SK-N-SH (cell line): ENCODE results near the gene DDX31. TPM values are rescaled to one million over a fixed set of nuclear protein-coding genes. Genes with fewer than 3 reads are reported as not detected.

ENCODE experiments used
- CTCF ChIA-PET: fragments of 300-600, 350-600 bp; formaldehyde crosslinking; extraction: SDS; loops from one replicate; lab custom pipeline; 2021; lab: Yijun Ruan, JAX
- POLR2A ChIA-PET: fragments of 350-600 bp; sonication (Branson Sonifier 250); formaldehyde crosslinking; extraction: SDS; loops from one replicate; lab custom pipeline; 2020; ENCODE audit warnings: antibody characterized with exemption, inconsistent platforms; lab: Yijun Ruan, JAX
- DNase-seq: peaks from one replicate; pipeline ENCODE4 v3.0.0; 2012
- H2AFZ ChIP-seq: fragments of 200-600 bp; sonication (generic); 2 replicates; pipeline ENCODE4 v1.8.1; 2016; ENCODE audit warnings: antibody characterized with exemption, mild to moderate bottlenecking, low read depth
- H3F3A ChIP-seq: fragments of 200-600 bp; sonication (generic); replicated peaks from 2 replicates; pipeline ENCODE3; 2016; ENCODE audit warnings: antibody characterized with exemption, mild to moderate bottlenecking; ENCODE audit not compliant: insufficient read depth
- H3K27ac ChIP-seq, 2 experiments: fragments of 200-500 bp in 1 of 2; fragments of 200-600 bp in 1 of 2; sonication (Bioruptor generic) in 1 of 2; sonication (generic), shearing (Covaris generic) in 1 of 2; 2 replicates each; pipeline versions ENCODE4 v1.5.1 to v1.6.1; 2014 to 2016; ENCODE audit warnings: low read depth in 2 of 2, inconsistent platforms in 1 of 2, low read length in 1 of 2, mild to moderate bottlenecking in 1 of 2, mixed read lengths in 1 of 2
- H3K27me3 ChIP-seq: fragments of 200-600 bp; sonication (generic), shearing (Covaris generic); 2 replicates; pipeline ENCODE4 v1.6.1; 2016; ENCODE audit warnings: mixed run types; ENCODE audit not compliant: insufficient read depth
- H3K36me3 ChIP-seq, 2 experiments: fragments of 200-500 bp in 1 of 2; fragments of 200-600 bp in 1 of 2; sonication (Bioruptor generic) in 1 of 2; sonication (generic) in 1 of 2; replicated peaks in 1 of 2; 2 replicates each; pipeline versions ENCODE3 to v1.5.1; 2014 to 2016; ENCODE audit warnings: low read length in 1 of 2, mild to moderate bottlenecking in 1 of 2; ENCODE audit not compliant: insufficient read depth in 2 of 2, control insufficient read depth in 1 of 2
- H3K4me1 ChIP-seq, 2 experiments: fragments of 200-500 bp in 1 of 2; fragments of 200-600 bp in 1 of 2; sonication (Bioruptor generic) in 1 of 2; sonication (generic), shearing (Covaris generic) in 1 of 2; 2 replicates each; pipeline versions ENCODE4 v1.5.1 to v1.6.1; 2014 to 2016; ENCODE audit warnings: low read depth in 1 of 2, low read length in 1 of 2, mixed run types in 1 of 2; ENCODE audit not compliant: insufficient read depth in 2 of 2, control insufficient read depth in 1 of 2
- H3K4me2 ChIP-seq: fragments of 200-600 bp; sonication (generic), shearing (Covaris generic); 2 replicates; pipeline ENCODE4 v1.6.1; 2017; ENCODE audit warnings: mixed run types
- H3K4me3 ChIP-seq, 2 experiments: fragments of 200-500 bp in 1 of 2; fragments of 200-600 bp in 1 of 2; sonication (Bioruptor generic) in 1 of 2; sonication (generic), shearing (Covaris generic) in 1 of 2; 2 replicates each; pipeline versions ENCODE4 v1.5.1 to v1.8.1; 2014 to 2016; ENCODE audit warnings: low read depth in 2 of 2, inconsistent platforms in 1 of 2, low read length in 1 of 2, mild to moderate bottlenecking in 1 of 2, mixed read lengths in 1 of 2, moderate library complexity in 1 of 2
- H3K79me2 ChIP-seq: fragments of 200-600 bp; sonication (generic); 2 replicates; pipeline ENCODE4 v1.8.1; 2017; ENCODE audit warnings: mild to moderate bottlenecking; ENCODE audit not compliant: insufficient read depth
- H3K9ac ChIP-seq: fragments of 200-600 bp; sonication (generic); 2 replicates; pipeline ENCODE4 v1.6.1; 2017; ENCODE audit warnings: mixed run types
- H3K9me2 ChIP-seq: fragments of 200-600 bp; sonication (generic); 2 replicates; pipeline ENCODE4 v1.6.1; 2017; ENCODE audit warnings: mixed run types
- H3K9me3 ChIP-seq: fragments of 200-600 bp; sonication (generic); 2 replicates; pipeline ENCODE4 v1.6.1; 2017; ENCODE audit warnings: mixed run types, mild to moderate bottlenecking, moderate library complexity
- H4K20me1 ChIP-seq: fragments of 200-600 bp; sonication (generic); 2 replicates; pipeline ENCODE4 v1.6.1; 2017; ENCODE audit warnings: mild to moderate bottlenecking, mixed run types; ENCODE audit not compliant: insufficient read depth
- CHD2 ChIP-seq: fragments of 150-350 bp; IDR thresholded peaks from 2 replicates; pipeline ENCODE4 v1.6.1; 2018; ENCODE audit warnings: low read length; ENCODE audit not compliant: partially characterized antibody
- ELF1 ChIP-seq: IDR thresholded peaks from 2 replicates; pipeline ENCODE4 v1.4.0; 2012
- EZH2phosphoT487 ChIP-seq: fragments of 200-600 bp; sonication (generic); IDR thresholded peaks from 2 replicates; pipeline ENCODE4 v1.6.1; 2017; ENCODE audit warnings: low read depth, mixed run types, mild to moderate bottlenecking, antibody characterized with exemption, moderate library complexity, borderline replicate concordance
- FOXJ3 ChIP-seq: sonication (generic); formaldehyde crosslinking; IDR thresholded peaks from 2 replicates; pipeline ENCODE4 v1.5.1; 2020; ENCODE audit warnings: mild to moderate bottlenecking, missing genetic modification reagents
- GABPA ChIP-seq: IDR thresholded peaks from 2 replicates; pipeline ENCODE4 v1.4.0; 2012; ENCODE audit warnings: low read depth, mild to moderate bottlenecking
- GATA2 ChIP-seq: sonication (generic); formaldehyde crosslinking; IDR thresholded peaks from 2 replicates; pipeline ENCODE4 v1.5.0; 2020; ENCODE audit warnings: mild to moderate bottlenecking, missing genetic modification reagents
- JUND ChIP-seq: IDR thresholded peaks from 2 replicates; pipeline ENCODE4 v1.4.0; 2012
- MAX ChIP-seq: IDR thresholded peaks from 2 replicates; pipeline ENCODE4 v1.4.0; 2012; ENCODE audit warnings: low read depth
- MXI1 ChIP-seq: IDR thresholded peaks from 2 replicates; pipeline ENCODE4 v1.6.1; 2012; ENCODE audit warnings: mild to moderate bottlenecking, low read depth, low read length, improper control_type of control experiment
- POLR2AphosphoS5 ChIP-seq: IDR thresholded peaks from 2 replicates; pipeline ENCODE4 v1.6.1; 2012; ENCODE audit warnings: low read depth, low read length
- RXRA ChIP-seq: IDR thresholded peaks from 2 replicates; pipeline ENCODE4 v1.4.0; 2012; ENCODE audit warnings: low read depth, mild to moderate bottlenecking, borderline replicate concordance
- TCF12 ChIP-seq: IDR thresholded peaks from 2 replicates; pipeline ENCODE4 v1.4.0; 2012
- TEAD4 ChIP-seq: IDR thresholded peaks from 2 replicates; pipeline ENCODE4 v1.4.0; 2012; ENCODE audit warnings: mild to moderate bottlenecking, borderline replicate concordance; ENCODE audit not compliant: insufficient read depth
- YY1 ChIP-seq: IDR thresholded peaks from 2 replicates; pipeline ENCODE4 v1.4.0; 2012; ENCODE audit warnings: low read depth, mild to moderate bottlenecking
- WGBS: methylation state at CpG from one replicate; pipeline ENCODE4 v1.1.6; 2017; ENCODE audit warnings: low lambda C conversion rate; 5-methylcytosine and 5-hydroxymethylcytosine counted together
- polyA plus RNA-seq, 3 experiments: library from polyadenylated mRNA; depleted of rRNA; stranded (reverse); fragments of >200 nt; gene quantifications; 2 replicates each; pipeline ENCODE4 v1.2.3, GENCODE V29; 2012
- TF ChIP-seq, protein P1 (sequence below): IDR thresholded peaks from 2 replicates; pipeline ENCODE4 v1.4.0; 2012; ENCODE audit warnings: low read depth, borderline replicate concordance
- TF ChIP-seq, protein P2 (sequence below): fragments of 150-350 bp; IDR thresholded peaks from 2 replicates; pipeline ENCODE4 v1.6.1; 2017; ENCODE audit warnings: antibody characterized with exemption, low read length, low read depth, borderline replicate concordance

DDX31 gene
- polyA plus RNA-seq, 1 of the 3 experiments (the other 2 are of a cell fraction) = 13.9 TPM

- TF ChIP-seq YY1 (no peak), MAX (no peak), RXRA (no peak)
- TF ChIP-seq, all 33 proteins: peak for 0
These were observed 113.5 kb downstream of the DDX31 start (continued) for GRCh38 chr9:132556235-132556634.

- TF ChIP-seq EZH2phosphoT487 (no peak), CHD2 (no peak), GABPA (no peak), POLR2AphosphoS5 (no peak), MAX (no peak)
- WGBS = 64% methylated on average over 8 of the region's 8 CpGs
- no peaks in the 10 kb centered on the region; the same call in 1 of the 2 replicates for H3K27me3 ChIP-seq
- no peaks in the 10 kb centered on the region for H3K9me3 ChIP-seq
- H3K36me3 ChIP-seq = no peaks in the 10 kb centered on the region
- H2AFZ ChIP-seq = no peak overlapping the region
- no peaks in the 10 kb centered on the region for H3K9me2 ChIP-seq
- no peaks in the 10 kb centered on the region for H3K79me2 ChIP-seq
- no peaks in the 10 kb centered on the region for H3F3A ChIP-seq
- no peak overlapping the region for H3K27ac ChIP-seq
- no peaks in the 10 kb centered on the region for H4K20me1 ChIP-seq
- DNase-seq = no peak
- no peak overlapping the region for H3K4me2 ChIP-seq
- peaks cover 0 to 9% of the 10 kb centered on the region in 2 experiments; a peak in 1 of 4 replicates for H3K4me1 ChIP-seq
- H3K4me3 ChIP-seq = no peak overlapping the region
- POLR2A ChIA-PET = no interaction called here
- CTCF ChIA-PET = interaction anchor here (1.1 to 1.9 kb wide), 2 partner anchors 9 to 51 kb away, joined by 3 to 6 read pairs; no protein-coding TSS in a partner anchor
- H3K9ac ChIP-seq = no peak overlapping the region
These were observed 114.3 kb downstream of the DDX31 start for GRCh38 chr9:132555528-132555927.

- Histone ChIP-seq H3K27ac (no peak overlapping the region), H4K20me1 (no peaks in the 10 kb centered on the region), H3K9me3 (no peaks in the 10 kb centered on the region), H3K27me3 (no peaks in the 10 kb centered on the region; the same call in 1 of the 2 replicates), H3K36me3 (no peaks in the 10 kb centered on the region), H2AFZ (no peak overlapping the region), H3K4me2 (no peak overlapping the region), H3F3A (no peaks in the 10 kb centered on the region), H3K79me2 (no peaks in the 10 kb centered on the region), H3K4me1 (peaks cover 0 to 7% of the 10 kb centered on the region in 2 experiments; a peak in 1 of 4 replicates), H3K9me2 (no peaks in the 10 kb centered on the region), H3K9ac (no peak overlapping the region), H3K4me3 (no peak overlapping the region)
- ChIA-PET POLR2A (no interaction called here), CTCF (interaction anchor here (1.5 to 1.9 kb wide), 2 partner anchors 8 to 17 kb away, joined by 3 to 6 read pairs; no protein-coding TSS in a partner anchor)
- 57% methylated on average over 2 of the region's 2 CpGs for WGBS
- TF ChIP-seq TEAD4 (no peak), GATA2 (CRISPR knock-in tag) (no peak), JUND (no peak), ELF1 (no peak), CHD2 (no peak), TCF12 (no peak), MXI1 (no peak), FOXJ3 (CRISPR knock-in tag) (no peak)
- TF ChIP-seq, protein P1, sequence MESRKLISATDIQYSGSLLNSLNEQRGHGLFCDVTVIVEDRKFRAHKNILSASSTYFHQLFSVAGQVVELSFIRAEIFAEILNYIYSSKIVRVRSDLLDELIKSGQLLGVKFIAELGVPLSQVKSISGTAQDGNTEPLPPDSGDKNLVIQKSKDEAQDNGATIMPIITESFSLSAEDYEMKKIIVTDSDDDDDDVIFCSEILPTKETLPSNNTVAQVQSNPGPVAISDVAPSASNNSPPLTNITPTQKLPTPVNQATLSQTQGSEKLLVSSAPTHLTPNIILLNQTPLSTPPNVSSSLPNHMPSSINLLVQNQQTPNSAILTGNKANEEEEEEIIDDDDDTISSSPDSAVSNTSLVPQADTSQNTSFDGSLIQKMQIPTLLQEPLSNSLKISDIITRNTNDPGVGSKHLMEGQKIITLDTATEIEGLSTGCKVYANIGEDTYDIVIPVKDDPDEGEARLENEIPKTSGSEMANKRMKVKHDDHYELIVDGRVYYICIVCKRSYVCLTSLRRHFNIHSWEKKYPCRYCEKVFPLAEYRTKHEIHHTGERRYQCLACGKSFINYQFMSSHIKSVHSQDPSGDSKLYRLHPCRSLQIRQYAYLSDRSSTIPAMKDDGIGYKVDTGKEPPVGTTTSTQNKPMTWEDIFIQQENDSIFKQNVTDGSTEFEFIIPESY = no peak
- TF ChIP-seq, protein P2, sequence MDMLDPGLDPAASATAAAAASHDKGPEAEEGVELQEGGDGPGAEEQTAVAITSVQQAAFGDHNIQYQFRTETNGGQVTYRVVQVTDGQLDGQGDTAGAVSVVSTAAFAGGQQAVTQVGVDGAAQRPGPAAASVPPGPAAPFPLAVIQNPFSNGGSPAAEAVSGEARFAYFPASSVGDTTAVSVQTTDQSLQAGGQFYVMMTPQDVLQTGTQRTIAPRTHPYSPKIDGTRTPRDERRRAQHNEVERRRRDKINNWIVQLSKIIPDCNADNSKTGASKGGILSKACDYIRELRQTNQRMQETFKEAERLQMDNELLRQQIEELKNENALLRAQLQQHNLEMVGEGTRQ = no peak
- DNase-seq = no peak
These were observed 115.0 kb downstream of the DDX31 start for GRCh38 chr9:132554755-132555154.
